GM12878 (cell line): ENCODE data around the gene MYBPC2. TPM values are rescaled to one million over a fixed set of nuclear protein-coding genes. Genes with fewer than 3 reads are reported as not detected.
A peak's percentile ranks its signal among the peaks of the same experiment; 100 is the strongest.

Experiments
- ATAC-seq: fragments of 200-7000 bp; cut with Tn5 transposase; 3 replicates; pipeline ENCODE4 v1.9.1; 2020; ENCODE audit warnings: mild to moderate bottlenecking, moderate library complexity
- BruUV-seq: library from RNA; stranded (reverse); fragments of 400-500 nt; replicated peaks from 2 replicates; lab custom pipeline; 2021; lab: Mats Ljungman, UMichigan
- CTCF ChIA-PET: fragments of 300-600 bp; sonication (Branson Sonifier 250); formaldehyde crosslinking; extraction: SDS; loops from one replicate; lab custom pipeline; 2021; ENCODE audit warnings: inconsistent platforms; lab: Yijun Ruan, JAX
- POLR2A ChIA-PET: fragments of 350-600 bp; formaldehyde crosslinking; extraction: SDS; loops from one replicate; lab custom pipeline; 2021; ENCODE audit warnings: inconsistent platforms; lab: Charles Lee
- RAD21 ChIA-PET: fragments of 300-600 bp; sonication (Branson Sonifier 250); formaldehyde crosslinking; loops from one replicate; lab custom pipeline; 2023; ENCODE audit warnings: antibody characterized with exemption; ENCODE audit not compliant: unreplicated experiment; lab: Charles Lee
- SMC1A ChIA-PET: fragments of 300-600 bp; sonication (Branson Sonifier 250); formaldehyde crosslinking; loops from one replicate; lab custom pipeline; 2023; ENCODE audit not compliant: unreplicated experiment, uncharacterized antibody; lab: Charles Lee
- DNase-seq: peaks from one replicate; pipeline ENCODE4 v3.0.0-alpha.2; 2011; ENCODE audit warnings: low read depth, low spot score
- FAIRE-seq: peaks from 3 replicates; lab custom pipeline; 2011; peaks lifted over from hg19 to GRCh38; lab: Jason Lieb, UNC
- H2AFZ ChIP-seq: 2 replicates; pipeline ENCODE4 v1.6.0; 2011; ENCODE audit warnings: low read depth, low read length, control low read depth; ENCODE audit not compliant: control insufficient read depth
- H3K27ac ChIP-seq: 2 replicates; pipeline ENCODE4 v1.5.1; 2011; ENCODE audit warnings: control low read depth; ENCODE audit not compliant: control insufficient read depth, insufficient read depth
- H3K27me3 ChIP-seq, 2 experiments: replicated peaks in 1 of 2; 2 replicates each; pipeline versions ENCODE4 v1.6.0 to v1.6.1; 2011; ENCODE audit warnings: low read length in 1 of 2; ENCODE audit not compliant: control insufficient read depth in 2 of 2, insufficient read depth in 2 of 2
- H3K36me3 ChIP-seq, 2 experiments: 2 replicates each; pipeline ENCODE4 v1.5.1; 2011; ENCODE audit warnings: low read length in 1 of 2; ENCODE audit not compliant: control insufficient read depth in 2 of 2, insufficient read depth in 2 of 2
- H3K4me1 ChIP-seq: 2 replicates; pipeline ENCODE4 v1.6.1; 2011; ENCODE audit warnings: mild to moderate bottlenecking, low read length, moderate library complexity, mixed read lengths; ENCODE audit not compliant: control insufficient read depth, insufficient read depth
- H3K4me2 ChIP-seq: 2 replicates; pipeline ENCODE4 v1.6.0; 2011; ENCODE audit warnings: control low read depth; ENCODE audit not compliant: control insufficient read depth, insufficient read depth
- H3K4me3 ChIP-seq: fragments of 200-600 bp; sonication (generic); 2 replicates; pipeline ENCODE4 v1.5.1; 2016
- H3K79me2 ChIP-seq: 2 replicates; pipeline ENCODE4 v1.6.0; 2011; ENCODE audit warnings: low read length; ENCODE audit not compliant: control insufficient read depth, insufficient read depth
- H3K9ac ChIP-seq: 2 replicates; pipeline ENCODE4 v1.8.0; 2011; ENCODE audit warnings: low read length, control low read depth, mixed read lengths; ENCODE audit not compliant: control insufficient read depth, insufficient read depth
- H3K9me3 ChIP-seq: replicated peaks from 3 replicates; pipeline ENCODE4 v1.5.1; 2011; ENCODE audit warnings: mild to moderate bottlenecking, low read length; ENCODE audit not compliant: control insufficient read depth, insufficient read depth
- H4K20me1 ChIP-seq: 2 replicates; pipeline ENCODE4 v1.6.0; 2011; ENCODE audit not compliant: control insufficient read depth, insufficient read depth
- CEBPB ChIP-seq, 2 experiments: fragments of 150-350 bp in 1 of 2; IDR thresholded peaks; 2 replicates each; pipeline ENCODE4 v1.6.1; 2012 to 2014; ENCODE audit warnings: low read depth in 2 of 2, low read length in 2 of 2, borderline replicate concordance in 1 of 2, inconsistent platforms in 1 of 2
- CEBPZ ChIP-seq: fragments of 150-350 bp; IDR thresholded peaks from 2 replicates; pipeline ENCODE4 v1.6.1; 2016; ENCODE audit warnings: low read depth, low read length
- CHD4 ChIP-seq: fragments of 200-600 bp; sonication (generic); IDR thresholded peaks from 2 replicates; pipeline ENCODE4 v1.6.1; 2016; ENCODE audit warnings: mild to moderate bottlenecking
- EED ChIP-seq: sonication (generic); IDR thresholded peaks from 2 replicates; pipeline ENCODE4 v1.6.1; 2016; ENCODE audit warnings: antibody characterized with exemption, low read depth
- FOXK2 ChIP-seq: fragments of 450-650 bp; IDR thresholded peaks from 2 replicates; pipeline ENCODE4 v1.6.1; 2017; ENCODE audit warnings: mild to moderate bottlenecking, moderate library complexity
- HCFC1 ChIP-seq: fragments of 150-350 bp; IDR thresholded peaks from 2 replicates; pipeline ENCODE4 v1.6.1; 2014; ENCODE audit warnings: low read length
- HDAC2 ChIP-seq: fragments of 200-600 bp; sonication (generic); IDR thresholded peaks from 2 replicates; pipeline ENCODE4 v1.6.1; 2017
- HDAC6 ChIP-seq: fragments of 200-600 bp; sonication (generic); IDR thresholded peaks from one replicate; pipeline ENCODE4 v1.8.0; 2017; ENCODE audit warnings: antibody characterized with exemption; ENCODE audit not compliant: unreplicated experiment
- IRF5 ChIP-seq: fragments of 450-650 bp; IDR thresholded peaks from 2 replicates; pipeline ENCODE4 v1.6.1; 2017; ENCODE audit warnings: borderline replicate concordance
- MYB ChIP-seq: fragments of 150-350 bp; IDR thresholded peaks from 2 replicates; pipeline ENCODE4 v1.6.1; 2014; ENCODE audit warnings: mild to moderate bottlenecking, low read depth, low read length, borderline replicate concordance
- NFYA ChIP-seq: IDR thresholded peaks from 2 replicates; pipeline ENCODE4 v1.6.1; 2011; ENCODE audit warnings: low read depth, mild to moderate bottlenecking, low read length, improper control_type of control experiment, borderline replicate concordance
- RAD21 ChIP-seq: IDR thresholded peaks from 2 replicates; pipeline ENCODE4 v1.6.1; 2011; ENCODE audit warnings: mild to moderate bottlenecking, low read depth, low read length, moderate library complexity; ENCODE audit not compliant: insufficient read depth
- SP1 ChIP-seq: IDR thresholded peaks from one replicate; pipeline ENCODE4 v1.6.1; 2011; ENCODE audit warnings: low read depth, low read length
- ZBTB4 ChIP-seq: fragments of 450-650 bp; formaldehyde crosslinking; IDR thresholded peaks from 2 replicates; pipeline ENCODE4 v1.4.0; 2022; ENCODE audit warnings: mild to moderate bottlenecking, moderate library complexity
- ZSCAN29 ChIP-seq: fragments of 450-650 bp; IDR thresholded peaks from 2 replicates; pipeline ENCODE4 v1.6.1; 2017; ENCODE audit warnings: mild to moderate bottlenecking, moderate library complexity
- WGBS: methylation state at CpG from one replicate; pipeline ENCODE4 v1.1.6; 2016; ENCODE audit warnings: low lambda C conversion rate; ENCODE audit not compliant: insufficient replicate concordance, insufficient coverage; ENCODE audit errors: missing lambda C conversion rate; 5-methylcytosine and 5-hydroxymethylcytosine counted together
- in situ Hi-C: fragments of 300-500 bp; cut with MboI; formaldehyde crosslinking; loops from 9 replicates; pipeline ENCODE4 v1.14.3; 2018; ENCODE audit warnings: mixed read lengths
- intact Hi-C: fragments of 100-400 bp; cut with micrococcal nuclease; formaldehyde crosslinking; loops from one replicate; pipeline ENCODE4 v1.14.2; 2022; ENCODE audit not compliant: unreplicated experiment
- polyA plus RNA-seq, 11 experiments: library from polyadenylated mRNA; depleted of rRNA in 4 of 11; unstranded in 6 of 11; stranded (reverse) in 5 of 11; fragments of >200 nt; fragmentation: Nextera tagmentation in 4 of 11; fragmentation: Illumina TruSeq in 1 of 11; extraction: Ambion mirVana in 4 of 11; extraction: Trizol in 1 of 11; gene quantifications; 1 replicate in 1 of 11; 2 replicates in 10 of 11; pipeline versions ENCODE4 v1.2.1 to v1.2.3, GENCODE V29; 2011 to 2016; ENCODE audit warnings: inconsistent platforms in 2 of 11, missing spikeins in 2 of 11, low read depth in 1 of 11
- total RNA-seq, 4 experiments: library from RNA; depleted of rRNA in 3 of 4; stranded (reverse); fragments of >200 nt in 3 of 4; fragmentation: Illumina TruSeq in 1 of 4; extraction: Trizol in 1 of 4; gene quantifications; 2 replicates each; pipeline versions ENCODE4 v1.2.1 to v1.2.3, GENCODE V29; 2013 to 2021

The MYBPC2 gene
- total and polyA plus RNA-seq, 10 of the 15 experiments (the other 5 are each of a cell fraction or from before 2014, with no cell fraction given): 0.09 to 2.6 (median 0.61) TPM

DNA sequence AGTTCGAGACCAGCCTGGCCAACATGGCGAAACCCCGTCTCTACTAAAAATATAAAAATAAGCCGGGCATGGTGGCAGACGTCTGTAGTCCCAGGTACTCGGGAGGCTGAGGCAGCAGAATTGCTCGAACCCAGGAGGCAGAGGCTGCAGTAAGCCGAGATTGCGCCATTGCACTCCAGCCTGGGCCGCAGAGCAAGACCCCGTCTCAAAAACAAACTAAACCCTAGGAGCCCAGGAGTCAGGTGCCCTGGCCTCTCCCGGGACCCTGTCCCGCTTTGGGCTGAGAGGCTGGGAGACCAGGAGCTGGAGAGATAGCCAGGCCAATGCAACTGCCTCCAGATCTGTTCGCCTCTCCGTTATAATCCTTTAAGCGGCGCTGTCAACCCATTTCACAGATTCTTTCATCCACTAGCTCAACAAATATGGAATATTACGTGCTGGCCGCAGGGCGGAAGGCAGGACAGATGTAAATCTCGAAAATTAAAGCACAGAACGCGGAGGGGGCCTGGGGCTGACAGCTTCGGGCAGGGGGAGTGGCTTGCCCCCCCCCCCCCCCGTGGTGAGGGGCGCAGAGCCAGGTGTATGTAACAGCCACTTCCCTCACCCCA lies 5.3 kb upstream of the MYBPC2 start:
- intact Hi-C loops: no loop called here
- TF ChIP-seq ZSCAN29: no peak
- no peak for TF ChIP-seq NFYA
- TF ChIP-seq SP1: no peak
- TF ChIP-seq CEBPZ: no peak
- TF ChIP-seq RAD21: no peak
- TF ChIP-seq EED: no peak
- no peak for TF ChIP-seq IRF5
- no peak for TF ChIP-seq HDAC6
- no peak for TF ChIP-seq HCFC1
- no peak for TF ChIP-seq MYB
- TF ChIP-seq ZBTB4: no peak
- TF ChIP-seq CEBPB (IDR thresholded peaks at IDR 0.05; ENCODE audit: borderline replicate concordance in 1 of 2, low read depth in 2 of 2, low read length in 2 of 2): no peak
- no peak for TF ChIP-seq FOXK2
- TF ChIP-seq CHD4: no peak
- no peak for TF ChIP-seq HDAC2
- peak overlapping the region; percentile 24; the same call in 1 of the 2 replicates for H3K27ac ChIP-seq
- no TSS peak for BruUV-seq
- H3K79me2 ChIP-seq: peaks cover 1% of the 10 kb centered on the region; the same call in 1 of the 2 replicates
- ChIA-PET RAD21 (interaction anchor here (0.9 to 1.1 kb wide), 2 partner anchors 10 to 81 kb away, joined by 3 read pairs; no protein-coding TSS in a partner anchor), SMC1A (no interaction called here), CTCF (interaction anchor here (0.7 to 2.1 kb wide), 5 partner anchors 33 to 113 kb away, joined by 3 to 6 read pairs (median 3); no protein-coding TSS in a partner anchor), POLR2A (interaction anchor here (4.2 kb wide), 1 partner anchor 10 kb away, joined by 26 read pairs; the partner anchor contains the start of gene SPIB)
- H3K36me3 ChIP-seq: peaks cover 9 to 10% of the 10 kb centered on the region in 2 experiments; a peak in 3 of 4 replicates
- ATAC-seq (no peak), FAIRE-seq (no peak), DNase-seq (no peak)
- 89% methylated on average over 26 of the region's 26 CpGs for WGBS
- H2AFZ ChIP-seq: no peak overlapping the region; the same call in 1 of the 2 replicates
- no peak overlapping the region for H3K9ac ChIP-seq
- H4K20me1 ChIP-seq: peaks cover 4% of the 10 kb centered on the region
- peak overlapping the region; percentile 7; the same call in 1 of the 2 replicates for H3K4me2 ChIP-seq
- H3K27me3 ChIP-seq: no peaks in the 10 kb centered on the region
- no peak overlapping the region for H3K4me3 ChIP-seq
- no peaks in the 10 kb centered on the region for H3K9me3 ChIP-seq
- in situ Hi-C loops: no loop called here
- H3K4me1 ChIP-seq: peaks cover 48% of the 10 kb centered on the region
